ENCODE data around the gene SCNN1G. TPM values are rescaled to one million over a fixed set of nuclear protein-coding genes. Genes with fewer than 3 reads are reported as not detected.
"Not testable (repeated sequence)": the region's sequence is repeated elsewhere in the genome, so short reads cannot be mapped to it uniquely, and the experiment has no call there.

Gene SCNN1G
- total and polyA plus RNA-seq, 2 of the 13 experiments (the other 11 are each of a cell fraction or from before 2014, with no cell fraction given) = not detected

- POLR2A ChIA-PET; H3K4me2 ChIP-seq (ENCODE audit: low read depth, low read length); BruUV-seq (replicated peaks); H3K27me3 ChIP-seq (ENCODE audit: control insufficient read depth in 1 of 2, insufficient read depth in 2 of 2, low read length in 2 of 2); CTCF ChIA-PET (ENCODE audit: low intra/inter-chr PET ratio, low total read pairs); ATAC-seq; DNase-seq (ENCODE audit: low spot score); H2AFZ ChIP-seq (ENCODE audit: low read length); H3K36me3 ChIP-seq (replicated peaks in 1 of 2; ENCODE audit: control insufficient read depth in 1 of 2, insufficient read depth in 2 of 2, low read length in 2 of 2); H3K27ac ChIP-seq (ENCODE audit: extremely low read length, insufficient read depth, low read length); FAIRE-seq; H3K9ac ChIP-seq (ENCODE audit: insufficient read depth, low read depth, low read length); H3K9me3 ChIP-seq (ENCODE audit: low read length); H3K4me3 ChIP-seq (replicated peaks in 1 of 3; ENCODE audit: insufficient read depth in 1 of 3, low read depth in 2 of 3, low read length in 3 of 3): not testable (repeated sequence)
- in situ Hi-C loops (cut with HindIII; ENCODE audit: extremely low pct_ligation_motif_present, low pct_unique_long_range_greater_than_20kb) = loop anchor here (5.0 to 10.0 kb wide), 2 partner anchors 37 to 60 kb away; no protein-coding TSS in a partner anchor
- Histone ChIP-seq H3K79me2 (ENCODE audit: insufficient read depth, low read length) (peaks cover 92% of the 10 kb centered on the region), H4K20me1 (ENCODE audit: insufficient read depth, low read length) (peaks cover 17% of the 10 kb centered on the region), H3K4me1 (ENCODE audit: insufficient read depth, low read length) (peaks cover 89% of the 10 kb centered on the region)
- intact Hi-C loops (cut with micrococcal nuclease; ENCODE audit: unreplicated experiment) = loop anchor here (5.0 kb wide), 1 partner anchor 52 kb away; no protein-coding TSS in a partner anchor
- 96% methylated on average over 9 of the region's 9 CpGs for WGBS (ENCODE audit: low lambda C conversion rate)
- peak; percentile 74; the same call in 1 of the 2 replicates for TF ChIP-seq ZNF770 (CRISPR knock-in tag; IDR thresholded peaks at IDR 0.05)
- peak; percentile 68 for TF ChIP-seq ZNF460 (CRISPR knock-in tag; IDR thresholded peaks at IDR 0.05; ENCODE audit: borderline replicate concordance)
Measured at GRCh38 chr16:23144393-23144792, 38.2 kb upstream of the SCNN1G start.

- ATAC-seq (no peak), DNase-seq (ENCODE audit: low spot score) (no peak), FAIRE-seq (no peak)
- no peak overlapping the region for H3K27ac ChIP-seq (ENCODE audit: extremely low read length, insufficient read depth, low read length)
- H3K9me3 ChIP-seq (ENCODE audit: low read length) = no peaks in the 10 kb centered on the region
- ChIA-PET POLR2A (no interaction called here), CTCF (ENCODE audit: low intra/inter-chr PET ratio, low total read pairs) (no interaction called here)
- H3K27me3 ChIP-seq (ENCODE audit: control insufficient read depth in 1 of 2, insufficient read depth in 2 of 2, low read length in 2 of 2) = no peaks in the 10 kb centered on the region; a peak in 1 of 5 replicates
- H3K4me3 ChIP-seq (replicated peaks in 1 of 3; ENCODE audit: insufficient read depth in 1 of 3, low read depth in 2 of 3, low read length in 3 of 3) = no peak overlapping the region
- 0 out of 2 replicates have a peak overlapping the region, but pooled peaks have one; percentile 0 for H3K4me2 ChIP-seq (ENCODE audit: low read depth, low read length)
- no peak overlapping the region for H2AFZ ChIP-seq (ENCODE audit: low read length)
- TF ChIP-seq DNMT1 (CRISPR knock-in tag; IDR thresholded peaks at IDR 0.05) (no peak), SP4 (CRISPR knock-in tag; IDR thresholded peaks at IDR 0.05) (no peak)
- peaks cover 17% of the 10 kb centered on the region for H4K20me1 ChIP-seq (ENCODE audit: insufficient read depth, low read length)
- peaks cover 88% of the 10 kb centered on the region for H3K4me1 ChIP-seq (ENCODE audit: insufficient read depth, low read length)
- intact Hi-C loops (cut with micrococcal nuclease; ENCODE audit: unreplicated experiment) = no loop called here
- H3K79me2 ChIP-seq (ENCODE audit: insufficient read depth, low read length) = peaks cover 84% of the 10 kb centered on the region
- 98% methylated on average over 6 of the region's 6 CpGs for WGBS (ENCODE audit: low lambda C conversion rate)
- H3K9ac ChIP-seq (ENCODE audit: insufficient read depth, low read depth, low read length) = no peak overlapping the region
- no TSS peak for BruUV-seq (replicated peaks)
- H3K36me3 ChIP-seq (replicated peaks in 1 of 2; ENCODE audit: control insufficient read depth in 1 of 2, insufficient read depth in 2 of 2, low read length in 2 of 2) = no peaks in the 10 kb centered on the region; a peak in 1 of 5 replicates
- in situ Hi-C loops (cut with HindIII; ENCODE audit: extremely low pct_ligation_motif_present, low pct_unique_long_range_greater_than_20kb) = loop anchor here (10.0 kb wide), 1 partner anchor 60 kb away; no protein-coding TSS in a partner anchor
Measured at GRCh38 chr16:23145186-23145585, 37.4 kb upstream of the SCNN1G start.

Data from HepG2 (cell line).